GM12878 (cell line): Measurements from ENCODE around the gene DYNC2H1. TPM values are rescaled to one million over a fixed set of nuclear protein-coding genes. Genes with fewer than 3 reads are reported as not detected.

ENCODE experiments used
- ATAC-seq: fragments of 200-7000 bp; cut with Tn5 transposase; 3 replicates; pipeline ENCODE4 v1.9.1; 2020; ENCODE audit warnings: mild to moderate bottlenecking, moderate library complexity
- BruUV-seq: library from RNA; stranded (reverse); fragments of 400-500 nt; replicated peaks from 2 replicates; lab custom pipeline; 2021; lab: Mats Ljungman, UMichigan
- CTCF ChIA-PET: fragments of 300-600 bp; sonication (Branson Sonifier 250); formaldehyde crosslinking; extraction: SDS; loops from one replicate; lab custom pipeline; 2021; ENCODE audit warnings: inconsistent platforms; lab: Yijun Ruan, JAX
- POLR2A ChIA-PET: fragments of 350-600 bp; formaldehyde crosslinking; extraction: SDS; loops from one replicate; lab custom pipeline; 2021; ENCODE audit warnings: inconsistent platforms; lab: Charles Lee
- RAD21 ChIA-PET: fragments of 300-600 bp; sonication (Branson Sonifier 250); formaldehyde crosslinking; loops from one replicate; lab custom pipeline; 2023; ENCODE audit warnings: antibody characterized with exemption; ENCODE audit not compliant: unreplicated experiment; lab: Charles Lee
- SMC1A ChIA-PET: fragments of 300-600 bp; sonication (Branson Sonifier 250); formaldehyde crosslinking; loops from one replicate; lab custom pipeline; 2023; ENCODE audit not compliant: unreplicated experiment, uncharacterized antibody; lab: Charles Lee
- DNase-seq: peaks from one replicate; pipeline ENCODE4 v3.0.0-alpha.2; 2011; ENCODE audit warnings: low read depth, low spot score
- FAIRE-seq: peaks from 3 replicates; lab custom pipeline; 2011; peaks lifted over from hg19 to GRCh38; lab: Jason Lieb, UNC
- H2AFZ ChIP-seq: 2 replicates; pipeline ENCODE4 v1.6.0; 2011; ENCODE audit warnings: low read depth, low read length, control low read depth; ENCODE audit not compliant: control insufficient read depth
- H3K27ac ChIP-seq: 2 replicates; pipeline ENCODE4 v1.5.1; 2011; ENCODE audit warnings: control low read depth; ENCODE audit not compliant: control insufficient read depth, insufficient read depth
- H3K27me3 ChIP-seq, 2 experiments: replicated peaks in 1 of 2; 2 replicates each; pipeline versions ENCODE4 v1.6.0 to v1.6.1; 2011; ENCODE audit warnings: low read length in 1 of 2; ENCODE audit not compliant: control insufficient read depth in 2 of 2, insufficient read depth in 2 of 2
- H3K36me3 ChIP-seq, 2 experiments: 2 replicates each; pipeline ENCODE4 v1.5.1; 2011; ENCODE audit warnings: low read length in 1 of 2; ENCODE audit not compliant: control insufficient read depth in 2 of 2, insufficient read depth in 2 of 2
- H3K4me1 ChIP-seq: 2 replicates; pipeline ENCODE4 v1.6.1; 2011; ENCODE audit warnings: mild to moderate bottlenecking, low read length, moderate library complexity, mixed read lengths; ENCODE audit not compliant: control insufficient read depth, insufficient read depth
- H3K4me2 ChIP-seq: 2 replicates; pipeline ENCODE4 v1.6.0; 2011; ENCODE audit warnings: control low read depth; ENCODE audit not compliant: control insufficient read depth, insufficient read depth
- H3K4me3 ChIP-seq: fragments of 200-600 bp; sonication (generic); 2 replicates; pipeline ENCODE4 v1.5.1; 2016
- H3K79me2 ChIP-seq: 2 replicates; pipeline ENCODE4 v1.6.0; 2011; ENCODE audit warnings: low read length; ENCODE audit not compliant: control insufficient read depth, insufficient read depth
- H3K9ac ChIP-seq: 2 replicates; pipeline ENCODE4 v1.8.0; 2011; ENCODE audit warnings: low read length, control low read depth, mixed read lengths; ENCODE audit not compliant: control insufficient read depth, insufficient read depth
- H3K9me3 ChIP-seq: replicated peaks from 3 replicates; pipeline ENCODE4 v1.5.1; 2011; ENCODE audit warnings: mild to moderate bottlenecking, low read length; ENCODE audit not compliant: control insufficient read depth, insufficient read depth
- H4K20me1 ChIP-seq: 2 replicates; pipeline ENCODE4 v1.6.0; 2011; ENCODE audit not compliant: control insufficient read depth, insufficient read depth
- BCL11A ChIP-seq: IDR thresholded peaks from 2 replicates; pipeline ENCODE4 v1.6.1; 2011; ENCODE audit warnings: low read depth, low read length
- BHLHE40 ChIP-seq, 2 experiments: fragments of 450-650 bp in 1 of 2; IDR thresholded peaks; 2 replicates each; pipeline ENCODE4 v1.6.1; 2011 to 2017; ENCODE audit warnings: low read depth in 2 of 2, borderline replicate concordance in 1 of 2, improper control_type of control experiment in 1 of 2, low read length in 1 of 2, mild to moderate bottlenecking in 1 of 2
- E2F8 ChIP-seq: fragments of 450-650 bp; IDR thresholded peaks from 2 replicates; pipeline ENCODE4 v1.6.1; 2018; ENCODE audit warnings: mild to moderate bottlenecking, low read depth, moderate library complexity; ENCODE audit not compliant: partially characterized antibody
- ELK1 ChIP-seq: IDR thresholded peaks from 2 replicates; pipeline ENCODE4 v1.6.1; 2012; ENCODE audit warnings: low read depth, low read length, improper control_type of control experiment
- FOS ChIP-seq: IDR thresholded peaks from 3 replicates; pipeline ENCODE4 v1.6.1; 2011; ENCODE audit warnings: borderline replicate concordance; ENCODE audit not compliant: insufficient read length; ENCODE audit errors: extremely low read depth
- HSF1 ChIP-seq: fragments of 150-350 bp; IDR thresholded peaks from 2 replicates; pipeline ENCODE4 v1.6.1; 2014; ENCODE audit warnings: mild to moderate bottlenecking, low read depth, low read length
- NR2C1 ChIP-seq: fragments of 450-650 bp; IDR thresholded peaks from 2 replicates; pipeline ENCODE4 v1.6.1; 2017; ENCODE audit warnings: antibody characterized with exemption, mild to moderate bottlenecking, moderate library complexity
- PBX3 ChIP-seq: IDR thresholded peaks from 2 replicates; pipeline ENCODE4 v1.6.1; 2011; ENCODE audit warnings: mild to moderate bottlenecking, low read depth, low read length, moderate library complexity; ENCODE audit not compliant: insufficient replicate concordance
- SUPT20H ChIP-seq: IDR thresholded peaks from 2 replicates; pipeline ENCODE4 v1.6.1; 2011; ENCODE audit warnings: low read depth, mild to moderate bottlenecking, low read length, moderate library complexity, borderline replicate concordance; ENCODE audit not compliant: control insufficient read depth
- TCF12 ChIP-seq: IDR thresholded peaks from 2 replicates; pipeline ENCODE4 v1.6.1; 2011; ENCODE audit warnings: low read depth, mild to moderate bottlenecking, low read length
- ZNF687 ChIP-seq: fragments of 450-650 bp; IDR thresholded peaks from 2 replicates; pipeline ENCODE4 v1.6.1; 2017; ENCODE audit warnings: mild to moderate bottlenecking, moderate library complexity
- WGBS: methylation state at CpG from one replicate; pipeline ENCODE4 v1.1.6; 2016; ENCODE audit warnings: low lambda C conversion rate; ENCODE audit not compliant: insufficient replicate concordance, insufficient coverage; ENCODE audit errors: missing lambda C conversion rate; 5-methylcytosine and 5-hydroxymethylcytosine counted together
- in situ Hi-C: fragments of 300-500 bp; cut with MboI; formaldehyde crosslinking; loops from 9 replicates; pipeline ENCODE4 v1.14.3; 2018; ENCODE audit warnings: mixed read lengths
- intact Hi-C: fragments of 100-400 bp; cut with micrococcal nuclease; formaldehyde crosslinking; loops from one replicate; pipeline ENCODE4 v1.14.2; 2022; ENCODE audit not compliant: unreplicated experiment
- polyA plus RNA-seq, 11 experiments: library from polyadenylated mRNA; depleted of rRNA in 4 of 11; unstranded in 6 of 11; stranded (reverse) in 5 of 11; fragments of >200 nt; fragmentation: Nextera tagmentation in 4 of 11; fragmentation: Illumina TruSeq in 1 of 11; extraction: Ambion mirVana in 4 of 11; extraction: Trizol in 1 of 11; gene quantifications; 1 replicate in 1 of 11; 2 replicates in 10 of 11; pipeline versions ENCODE4 v1.2.1 to v1.2.3, GENCODE V29; 2011 to 2016; ENCODE audit warnings: inconsistent platforms in 2 of 11, missing spikeins in 2 of 11, low read depth in 1 of 11
- total RNA-seq, 4 experiments: library from RNA; depleted of rRNA in 3 of 4; stranded (reverse); fragments of >200 nt in 3 of 4; fragmentation: Illumina TruSeq in 1 of 4; extraction: Trizol in 1 of 4; gene quantifications; 2 replicates each; pipeline versions ENCODE4 v1.2.1 to v1.2.3, GENCODE V29; 2013 to 2021

DYNC2H1 gene
- total and polyA plus RNA-seq, 10 of the 15 experiments (the other 5 are each of a cell fraction or from before 2014, with no cell fraction given) = 0.12 to 3.9 (median 0.23) TPM; not detected in 2

- TF ChIP-seq HSF1 (no peak), TCF12 (no peak), ZNF687 (no peak), SUPT20H (no peak)
Measured at GRCh38 chr11:103520792-103521191, 411.6 kb downstream of the DYNC2H1 start (continued).

GRCh38 chr11:103525069-103525468 is 415.8 kb downstream of the DYNC2H1 start:
- in situ Hi-C loops = no loop called here
- DNase-seq = no peak
- SMC1A ChIA-PET = no interaction called here
- TF ChIP-seq ELK1 (no peak), PBX3 (no peak), BCL11A (no peak), FOS (no peak), BHLHE40 (IDR thresholded peaks at IDR 0.05; ENCODE audit: borderline replicate concordance in 1 of 2, low read depth in 2 of 2, low read length in 1 of 2) (no peak), NR2C1 (no peak), E2F8 (no peak)

More at GRCh38 chr11:103525069-103525468, 415.8 kb downstream of the DYNC2H1 start:
- no peak overlapping the region for H3K4me2 ChIP-seq
- no peak overlapping the region for H3K9ac ChIP-seq
- intact Hi-C loops = no loop called here
- no peaks in the 10 kb centered on the region for H3K9me3 ChIP-seq
- no peaks in the 10 kb centered on the region for H3K27me3 ChIP-seq
- 17% methylated on average over 2 of the region's 2 CpGs for WGBS
- H3K4me3 ChIP-seq = no peak overlapping the region
- no peak for FAIRE-seq
- ATAC-seq = no peak
- no peak overlapping the region for H3K27ac ChIP-seq
- no peaks in the 10 kb centered on the region for H4K20me1 ChIP-seq
- RAD21 ChIA-PET = no interaction called here
- H2AFZ ChIP-seq = no peak overlapping the region
- POLR2A ChIA-PET = no interaction called here
- CTCF ChIA-PET = interaction anchor here (1.1 kb wide), 1 partner anchor 76 kb away, joined by 3 read pairs; no protein-coding TSS in a partner anchor
- no peaks in the 10 kb centered on the region for H3K79me2 ChIP-seq
- no peaks in the 10 kb centered on the region for H3K36me3 ChIP-seq
- no peaks in the 10 kb centered on the region for H3K4me1 ChIP-seq
- no TSS peak for BruUV-seq
